CD14-positive monocyte (primary cell): ENCODE results near the gene LTO1. TPM values are rescaled to one million over a fixed set of nuclear protein-coding genes. Genes with fewer than 3 reads are reported as not detected.

Source experiments
- DNase-seq, 3 donors: peaks; one replicate each; pipeline ENCODE4 v3.0.0-alpha.2; 2011 to 2022
- H2AFZ ChIP-seq: 2 replicates; pipeline ENCODE4 v1.6.0; 2012; ENCODE audit warnings: mild to moderate bottlenecking, low read depth, low read length, inconsistent platforms; ENCODE audit not compliant: insufficient read depth, poor library complexity, severe bottlenecking
- H3K27ac ChIP-seq, 2 donors: 1 replicate in 1 of 2; 2 replicates in 1 of 2; pipeline ENCODE4 v1.5.1; 2012 to 2013; ENCODE audit warnings: low read length in 2 of 2, control low read depth in 1 of 2, inconsistent platforms in 1 of 2, low read depth in 1 of 2, mild to moderate bottlenecking in 1 of 2
- H3K27me3 ChIP-seq, 2 donors: one replicate each; pipeline versions ENCODE4 v1.6.0 to v1.6.1; 2011 to 2013; ENCODE audit warnings: low read length in 2 of 2; ENCODE audit not compliant: control insufficient read depth in 2 of 2, insufficient read depth in 2 of 2
- H3K36me3 ChIP-seq, 2 donors: replicated peaks in 1 of 2; 1 replicate in 1 of 2; 2 replicates in 1 of 2; pipeline versions ENCODE4 v1.5.1 to v1.6.1; 2012 to 2013; ENCODE audit warnings: low read length in 2 of 2, control low read depth in 1 of 2, inconsistent platforms in 1 of 2, mild to moderate bottlenecking in 1 of 2; ENCODE audit not compliant: insufficient read depth in 2 of 2, control insufficient read depth in 1 of 2
- H3K4me1 ChIP-seq, 2 donors: 1 replicate in 1 of 2; 2 replicates in 1 of 2; pipeline versions ENCODE4 v1.5.1 to v1.6.1; 2012 to 2013; ENCODE audit warnings: low read length in 2 of 2, control low read depth in 1 of 2, inconsistent platforms in 1 of 2, mild to moderate bottlenecking in 1 of 2, moderate library complexity in 1 of 2; ENCODE audit not compliant: insufficient read depth in 2 of 2, control insufficient read depth in 1 of 2
- H3K4me2 ChIP-seq: replicated peaks from 2 replicates; pipeline ENCODE3; 2012; ENCODE audit warnings: low read length, moderate library complexity, mild to moderate bottlenecking; ENCODE audit not compliant: poor library complexity, severe bottlenecking; ENCODE audit errors: extremely low read depth
- H3K4me3 ChIP-seq, 3 experiments: fragments of 200-600 bp in 1 of 3; sonication (generic) in 1 of 3; replicated peaks in 1 of 3; 1 replicate in 2 of 3; 2 replicates in 1 of 3; pipeline ENCODE4 v1.5.1; 2011 to 2013; ENCODE audit warnings: low read length in 3 of 3, mild to moderate bottlenecking in 3 of 3, control low read depth in 2 of 3, low read depth in 2 of 3, inconsistent platforms in 1 of 3, moderate library complexity in 1 of 3
- H3K79me2 ChIP-seq: 2 replicates; pipeline ENCODE4 v1.6.0; 2012; ENCODE audit warnings: mild to moderate bottlenecking, control low read depth, inconsistent platforms, low read length, moderate library complexity; ENCODE audit not compliant: insufficient read depth
- H3K9ac ChIP-seq: 2 replicates; pipeline ENCODE4 v1.6.0; 2017; ENCODE audit warnings: low read length, mild to moderate bottlenecking; ENCODE audit not compliant: insufficient read depth, poor library complexity, severe bottlenecking
- H3K9me3 ChIP-seq, 2 donors: replicated peaks in 1 of 2; 1 replicate in 1 of 2; 2 replicates in 1 of 2; pipeline versions ENCODE4 v1.5.1 to v1.6.1; 2012 to 2013; ENCODE audit warnings: low read length in 2 of 2, control low read depth in 1 of 2; ENCODE audit not compliant: control insufficient read depth in 1 of 2, insufficient read depth in 1 of 2
- H4K20me1 ChIP-seq: 2 replicates; pipeline ENCODE4 v1.6.0; 2012; ENCODE audit warnings: mild to moderate bottlenecking, low read length, control low read depth, moderate library complexity; ENCODE audit not compliant: insufficient read depth
- H3K27ac Mint-ChIP-seq, 7 donors: one replicate each; pipeline ENCODE4 v1.8.0; 2020; ENCODE audit warnings: mild to moderate bottlenecking in 7 of 7, mixed read lengths in 7 of 7, moderate library complexity in 6 of 7, inconsistent platforms in 2 of 7
- H3K27me3 Mint-ChIP-seq, 3 donors: one replicate each; pipeline ENCODE4 v1.8.0; 2021 to 2022; ENCODE audit warnings: low read depth in 3 of 3, mild to moderate bottlenecking in 3 of 3, mixed read lengths in 3 of 3, moderate library complexity in 3 of 3, inconsistent platforms in 1 of 3
- H3K36me3 Mint-ChIP-seq, 2 donors: one replicate each; pipeline ENCODE4 v1.8.0; 2020; ENCODE audit warnings: mixed read lengths in 2 of 2, inconsistent platforms in 1 of 2, mild to moderate bottlenecking in 1 of 2
- H3K4me1 Mint-ChIP-seq: one replicate; pipeline ENCODE4 v1.8.0; 2020; ENCODE audit warnings: mild to moderate bottlenecking, mixed read lengths
- H3K4me3 Mint-ChIP-seq, 2 donors: one replicate each; pipeline ENCODE4 v1.8.0; 2020; ENCODE audit warnings: mild to moderate bottlenecking in 2 of 2, mixed read lengths in 2 of 2, moderate library complexity in 1 of 2
- H3K9me3 Mint-ChIP-seq, 7 donors: one replicate each; pipeline ENCODE4 v1.8.0; 2020 to 2022; ENCODE audit warnings: mixed read lengths in 7 of 7, mild to moderate bottlenecking in 6 of 7, moderate library complexity in 6 of 7, inconsistent platforms in 2 of 7
- WGBS: methylation state at CpG from one replicate; pipeline ENCODE4 v1.1.5; 2013; ENCODE audit warnings: missing lambda C conversion rate; ENCODE audit not compliant: insufficient coverage; 5-methylcytosine and 5-hydroxymethylcytosine counted together
- intact Hi-C, 2 donors: fragments of 100-400 bp; cut with micrococcal nuclease; formaldehyde crosslinking; loops; one replicate each; pipeline versions ENCODE4 v1.15.0 to v1.15.1; 2023
- polyA plus RNA-seq, 3 donors: library from polyadenylated mRNA; depleted of rRNA in 1 of 3; unstranded in 2 of 3; stranded (reverse) in 1 of 3; fragments of 300-500 nt in 2 of 3; fragments of >200 nt in 1 of 3; fragmentation: Illumina TruSeq in 2 of 3; gene quantifications; 1 replicate in 2 of 3; 2 replicates in 1 of 3; pipeline ENCODE4 v1.2.3, GENCODE V29; 2012 to 2021
- TF ChIP-seq, protein P1 (sequence below): fragments of 200-600 bp; IDR thresholded peaks from one replicate; pipeline ENCODE4 v1.8.0; 2022; ENCODE audit warnings: antibody characterized with exemption, mild to moderate bottlenecking

The LTO1 gene
- polyA plus RNA-seq, 3 donors, result 3.9 to 27.1 (median 5.2) TPM

GRCh38 chr11:69645801-69646492 lies 29.2 kb downstream of the LTO1 start:
- Histone ChIP-seq H2AFZ (no peak overlapping the region), H3K9ac (no peak overlapping the region), H3K27ac (no peak overlapping the region), H3K9me3 (peaks cover 0 to 5% of the 10 kb centered on the region in 2 donors), H3K4me1 (peaks cover 11 to 20% of the 10 kb centered on the region in 2 donors), H3K27me3 (peaks cover 9 to 26% of the 10 kb centered on the region in 2 donors), H3K4me3 (no peak overlapping the region), H3K36me3 (no peaks in the 10 kb centered on the region), H3K79me2 (no peaks in the 10 kb centered on the region), H4K20me1 (no peaks in the 10 kb centered on the region), H3K4me2 (no peak overlapping the region)
- no peak overlapping the region for H3K27ac Mint-ChIP-seq
- H3K27me3 Mint-ChIP-seq, result peaks cover 20 to 42% (median 21%) of the 10 kb centered on the region in 3 donors
- TF ChIP-seq, protein P1, sequence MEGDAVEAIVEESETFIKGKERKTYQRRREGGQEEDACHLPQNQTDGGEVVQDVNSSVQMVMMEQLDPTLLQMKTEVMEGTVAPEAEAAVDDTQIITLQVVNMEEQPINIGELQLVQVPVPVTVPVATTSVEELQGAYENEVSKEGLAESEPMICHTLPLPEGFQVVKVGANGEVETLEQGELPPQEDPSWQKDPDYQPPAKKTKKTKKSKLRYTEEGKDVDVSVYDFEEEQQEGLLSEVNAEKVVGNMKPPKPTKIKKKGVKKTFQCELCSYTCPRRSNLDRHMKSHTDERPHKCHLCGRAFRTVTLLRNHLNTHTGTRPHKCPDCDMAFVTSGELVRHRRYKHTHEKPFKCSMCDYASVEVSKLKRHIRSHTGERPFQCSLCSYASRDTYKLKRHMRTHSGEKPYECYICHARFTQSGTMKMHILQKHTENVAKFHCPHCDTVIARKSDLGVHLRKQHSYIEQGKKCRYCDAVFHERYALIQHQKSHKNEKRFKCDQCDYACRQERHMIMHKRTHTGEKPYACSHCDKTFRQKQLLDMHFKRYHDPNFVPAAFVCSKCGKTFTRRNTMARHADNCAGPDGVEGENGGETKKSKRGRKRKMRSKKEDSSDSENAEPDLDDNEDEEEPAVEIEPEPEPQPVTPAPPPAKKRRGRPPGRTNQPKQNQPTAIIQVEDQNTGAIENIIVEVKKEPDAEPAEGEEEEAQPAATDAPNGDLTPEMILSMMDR, result no peak
- DNase-seq, result no peak
- intact Hi-C loops, result no loop called here
- 94% methylated on average over 24 of the region's 30 CpGs for WGBS
- peaks cover 0 to 5% (median 4%) of the 10 kb centered on the region in 7 donors for H3K9me3 Mint-ChIP-seq
- peaks cover 6% of the 10 kb centered on the region for H3K4me1 Mint-ChIP-seq
- H3K4me3 Mint-ChIP-seq, result no peak overlapping the region
- H3K36me3 Mint-ChIP-seq, result peaks cover 0 to 3% of the 10 kb centered on the region in 2 donors

DNA sequence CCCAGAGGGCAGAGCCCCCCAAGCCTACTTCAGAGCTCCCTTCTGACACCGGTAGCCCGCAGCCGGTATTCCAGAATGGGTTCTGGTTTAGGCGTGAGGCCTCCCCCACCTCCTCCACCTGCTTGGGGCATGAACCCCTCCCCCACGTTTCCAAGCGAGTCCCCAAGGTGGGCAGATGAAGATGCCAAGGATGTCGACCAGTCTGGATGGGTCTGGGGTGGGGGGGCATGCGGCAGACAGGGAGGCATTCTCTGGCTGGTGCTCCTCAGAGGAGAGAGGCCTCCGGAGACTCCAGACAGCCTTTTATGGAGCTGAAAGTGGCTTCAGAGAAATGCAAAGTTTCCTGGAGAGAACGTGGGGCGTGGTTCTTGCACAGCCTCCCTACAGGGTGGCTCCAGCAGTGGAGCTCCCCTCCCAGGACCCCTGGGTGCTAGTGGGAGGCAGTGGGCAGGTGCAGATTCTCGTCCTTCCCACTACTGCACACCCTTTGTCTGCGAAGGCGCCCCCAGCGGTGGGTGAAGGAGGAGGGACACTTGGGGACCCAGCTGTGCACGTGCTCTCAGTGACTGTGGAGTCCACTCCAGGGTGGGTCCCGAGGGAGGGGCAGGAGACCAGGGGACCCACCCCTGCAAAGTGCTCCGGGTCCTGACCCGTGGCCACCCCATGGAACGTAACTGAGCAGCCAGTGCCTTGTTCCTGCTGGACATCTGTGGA lies 30.0 kb downstream of the LTO1 start:
- Mint-ChIP-seq H3K9me3 (peaks cover 0 to 9% (median 4%) of the 10 kb centered on the region in 7 donors), H3K4me1 (peaks cover 12% of the 10 kb centered on the region), H3K36me3 (peaks cover 0 to 3% of the 10 kb centered on the region in 2 donors), H3K4me3 (no peak overlapping the region), H3K27me3 (peaks cover 27 to 48% (median 28%) of the 10 kb centered on the region in 3 donors), H3K27ac (peak overlapping the region in 1 of 7 donors; percentile 4)
- no peaks in the 10 kb centered on the region for H3K79me2 ChIP-seq
- intact Hi-C loops, result loop anchor here (5.0 kb wide), 2 partner anchors 242 to 353 kb away; partner anchors contain the start of gene MYEOV (in 1 of the 2)
- no peaks in the 10 kb centered on the region for H3K36me3 ChIP-seq
- H4K20me1 ChIP-seq, result no peaks in the 10 kb centered on the region
- H3K4me2 ChIP-seq, result no peak overlapping the region
- peaks cover 19 to 27% of the 10 kb centered on the region in 2 donors for H3K4me1 ChIP-seq
- H3K9ac ChIP-seq, result no peak overlapping the region
- TF ChIP-seq, protein P1, result no peak
- H2AFZ ChIP-seq, result no peak overlapping the region
- no peak overlapping the region for H3K27ac ChIP-seq
- H3K9me3 ChIP-seq, result peaks cover 0 to 11% of the 10 kb centered on the region in 2 donors
- 90% methylated on average over 12 of the region's 20 CpGs for WGBS
- no peak for DNase-seq
- H3K27me3 ChIP-seq, result peaks cover 15 to 34% of the 10 kb centered on the region in 2 donors
- H3K4me3 ChIP-seq, result no peak overlapping the region
